ENCODE data around the gene SAP25.
"Not testable (repeated sequence)": the region's sequence is repeated elsewhere in the genome, so short reads cannot be mapped to it uniquely, and the experiment has no call there.

SAP25 gene

GRCh38 chr7:100559127-100559526, 14.6 kb downstream of the SAP25 start:
- DNase-seq: no peak

GRCh38 chr7:100556541-100556940, 17.2 kb downstream of the SAP25 start:
- no peak for DNase-seq

- DNase-seq: no peak
Observed at GRCh38 chr7:100555701-100556100, 18.0 kb downstream of the SAP25 start.

- no peak for DNase-seq
Observed at GRCh38 chr7:100553032-100553431, 20.7 kb downstream of the SAP25 start.

- DNase-seq: no peak
Observed at GRCh38 chr7:100552532-100552931, 21.2 kb downstream of the SAP25 start.

- DNase-seq: not testable (repeated sequence)
Observed at GRCh38 chr7:100548446-100548845, 25.3 kb downstream of the SAP25 start.

- DNase-seq: peak; percentile 29
Observed at GRCh38 chr7:100547872-100548271, 25.8 kb downstream of the SAP25 start.

GRCh38 chr7:100546926-100547800, 26.5 kb downstream of the SAP25 start:
- no peak for DNase-seq

- DNase-seq: no peak
Observed at GRCh38 chr7:100546129-100546925, 27.4 kb downstream of the SAP25 start.

- DNase-seq: peak; percentile 64
Observed at GRCh38 chr7:100545360-100546128, 28.2 kb downstream of the SAP25 start.

GRCh38 chr7:100544967-100545359, 28.7 kb downstream of the SAP25 start:
- no peak for DNase-seq

- no peak for DNase-seq
Observed at GRCh38 chr7:100544386-100544785, 29.3 kb downstream of the SAP25 start.

GRCh38 chr7:100543586-100543985, 30.1 kb downstream of the SAP25 start:
- no peak for DNase-seq

- DNase-seq: not testable (repeated sequence)
Observed at GRCh38 chr7:100541309-100541708, 32.4 kb downstream of the SAP25 start.

- no peak for DNase-seq
Observed at GRCh38 chr7:100540073-100540723, 33.5 kb downstream of the SAP25 start.

GRCh38 chr7:100539436-100540006, 34.2 kb downstream of the SAP25 start:
- no peak for DNase-seq

GRCh38 chr7:100538654-100539435, 34.9 kb downstream of the SAP25 start, which contains the start of gene AGFG2:
AGFG2 (plus strand) TSS chr7:100539203; CDS start chr7:100539347, 144 bp downstream.
- DNase-seq: peak; percentile 100

GRCh38 chr7:100538348-100538653, 35.4 kb downstream of the SAP25 start:
- no peak for DNase-seq

GRCh38 chr7:100536695-100537094, 37.0 kb downstream of the SAP25 start:
- not testable (repeated sequence) for DNase-seq

GRCh38 chr7:100535982-100536381, 37.7 kb downstream of the SAP25 start:
- not testable (repeated sequence) for DNase-seq

All from right hindlimb (tissue), 1 donor.